NCI-H69 (cell line): ENCODE data around the gene RBM14.
"Not testable (repeated sequence)": the region's sequence is repeated elsewhere in the genome, so short reads cannot be mapped to it uniquely, and the experiment has no call there.

Source experiments
- DNase-seq: peaks from one replicate; lab custom pipeline; 2025; lab: John Stamatoyannopoulos, UW

Gene RBM14

DNA sequence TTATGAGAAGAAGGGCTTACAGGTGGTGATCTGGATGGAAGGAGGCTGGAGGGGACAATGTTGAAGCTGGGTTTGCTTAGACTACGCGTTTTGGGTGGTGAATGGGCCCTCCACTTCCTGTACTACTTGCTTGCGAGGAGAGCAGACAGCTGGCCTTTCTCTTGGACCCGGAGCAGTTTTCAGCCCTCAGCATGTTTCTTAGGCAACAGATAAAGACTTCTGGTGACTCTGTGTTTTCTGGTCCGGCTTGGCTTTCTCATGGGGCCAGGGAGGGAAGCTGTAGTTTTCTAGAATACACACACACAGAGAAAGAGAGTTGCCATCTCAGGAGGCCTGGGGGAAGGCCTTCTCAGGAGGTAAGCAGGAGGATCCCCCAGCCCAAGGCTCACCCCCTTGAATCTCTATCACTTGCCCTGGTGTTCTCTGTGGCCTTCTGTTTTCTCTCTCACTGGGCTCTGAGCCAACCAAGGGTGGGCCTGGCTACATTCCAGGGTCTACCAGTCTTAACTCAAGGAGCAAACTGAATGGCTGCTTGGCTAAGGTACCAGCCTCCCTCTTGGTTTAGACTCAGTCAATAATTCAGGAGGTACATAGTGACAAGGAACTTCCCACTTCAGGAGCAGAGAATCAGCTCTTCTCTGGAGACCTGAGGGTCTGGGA is 21.1 kb upstream of the RBM14 start:
- DNase-seq = peak; percentile 47

- no peak for DNase-seq
These were observed 17.4 kb upstream of the RBM14 start for GRCh38 chr11:66598993-66599392.

GRCh38 chr11:66600219-66600618 is 16.2 kb upstream of the RBM14 start:
- DNase-seq = no peak

GRCh38 chr11:66600631-66601233 is 15.7 kb upstream of the RBM14 start:
- no peak for DNase-seq

- no peak for DNase-seq
These were observed 13.4 kb upstream of the RBM14 start for GRCh38 chr11:66603072-66603471.

- DNase-seq = no peak
These were observed 12.3 kb upstream of the RBM14 start for GRCh38 chr11:66604155-66604554.

DNA sequence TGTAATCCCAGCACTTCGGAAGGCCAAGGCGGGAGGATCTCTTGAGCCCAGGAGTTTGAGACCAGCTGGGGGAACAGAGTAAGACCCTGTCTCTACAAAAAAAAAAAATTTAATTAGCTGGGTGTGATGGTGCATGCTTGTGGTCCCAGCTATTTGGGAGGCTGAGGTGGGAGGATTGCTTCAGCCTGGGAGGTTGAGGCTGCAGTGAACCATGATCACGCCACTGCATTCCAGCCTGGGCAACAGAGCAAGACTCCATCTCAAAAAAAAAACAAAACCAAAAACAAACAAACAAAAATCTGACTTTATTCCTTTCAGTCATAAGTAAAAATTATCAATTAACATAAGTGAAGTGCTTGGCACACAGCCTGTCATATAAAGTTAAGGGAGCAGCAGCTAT is 9.8 kb upstream of the RBM14 start:
- not testable (repeated sequence) for DNase-seq

DNA sequence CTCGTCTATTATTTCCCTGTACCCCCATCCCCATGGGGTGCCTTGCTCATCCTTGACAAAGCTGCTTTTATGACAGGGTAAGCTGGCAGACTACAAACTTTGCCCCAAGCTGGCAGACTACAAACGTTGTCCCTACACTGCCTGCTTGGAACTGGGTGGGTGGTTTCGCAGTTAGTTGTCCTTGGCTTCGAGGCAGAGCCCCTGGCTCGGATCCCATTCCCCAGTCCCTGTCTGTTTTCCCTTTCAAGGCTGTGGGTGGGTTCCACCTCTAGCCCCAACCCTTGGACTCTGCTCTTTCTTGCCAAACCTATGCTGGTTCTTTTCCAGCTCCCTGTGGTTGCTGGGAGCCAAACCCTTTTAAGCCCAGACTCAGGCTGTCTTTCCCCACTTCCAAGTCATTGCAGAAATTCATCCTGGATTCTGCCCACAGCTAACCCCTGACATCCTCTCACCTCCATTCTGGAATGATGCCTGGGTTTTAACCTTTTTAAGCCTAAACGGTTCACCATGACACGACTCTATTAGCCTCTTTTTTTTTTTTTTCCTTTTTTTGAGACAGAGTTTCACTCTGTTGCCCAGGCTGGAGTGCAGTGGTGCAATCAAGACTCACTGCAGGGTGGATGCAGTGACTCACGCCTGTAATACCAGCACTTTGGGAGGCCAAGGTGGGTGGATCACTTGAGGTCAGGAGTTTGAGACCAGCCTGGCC is 9.2 kb upstream of the RBM14 start:
- no peak for DNase-seq

GRCh38 chr11:66609721-66610617 is 6.5 kb upstream of the RBM14 start:
- DNase-seq = no peak

DNA sequence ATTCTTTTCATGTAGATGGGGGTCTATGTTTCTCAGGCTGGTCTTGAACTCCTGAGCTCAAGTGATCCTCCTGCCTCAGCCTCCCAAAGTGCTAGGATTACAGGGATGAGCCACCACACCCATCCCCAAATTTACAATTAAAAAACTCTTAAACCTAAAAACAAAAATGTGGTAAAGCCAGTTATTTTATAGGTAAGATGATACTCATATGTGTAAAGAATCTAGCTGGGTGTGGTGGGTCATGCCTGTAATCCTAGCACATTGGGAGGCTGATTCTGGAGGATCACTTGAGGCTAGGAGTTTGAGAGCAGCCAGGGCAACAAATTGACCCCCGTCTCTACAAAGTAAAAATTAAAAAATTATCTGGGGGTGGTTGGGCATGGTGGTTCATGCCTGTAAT is 4.0 kb upstream of the RBM14 start:
- no peak for DNase-seq

GRCh38 chr11:66614073-66614472 is 2.4 kb upstream of the RBM14 start:
- no peak for DNase-seq

GRCh38 chr11:66617155-66617834 is 865 bp downstream of the RBM14 start:
- DNase-seq = no peak

DNA sequence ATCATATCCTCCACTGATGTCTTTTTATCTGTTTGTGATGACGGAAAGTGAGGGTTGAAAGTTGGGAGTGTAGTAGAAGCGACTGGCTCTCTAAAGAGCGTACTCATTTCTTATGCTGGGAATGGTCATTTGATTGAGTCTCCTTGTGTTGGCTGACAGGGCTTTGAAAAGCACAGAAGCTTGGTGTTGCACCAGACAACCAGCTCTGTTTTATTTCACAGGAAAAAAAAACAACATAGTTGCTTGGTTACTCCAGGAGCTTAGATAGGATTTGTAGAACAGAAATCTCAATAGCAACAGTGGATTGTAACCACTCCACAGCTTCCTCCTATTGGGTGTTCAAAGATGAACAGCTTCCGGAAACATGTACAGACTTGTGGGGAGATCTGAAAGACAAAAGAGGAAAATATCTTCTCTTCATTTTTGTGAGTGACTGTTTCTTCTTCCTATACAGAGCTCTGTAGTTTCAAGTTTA is 2.7 kb downstream of the RBM14 start:
- DNase-seq = no peak

DNA sequence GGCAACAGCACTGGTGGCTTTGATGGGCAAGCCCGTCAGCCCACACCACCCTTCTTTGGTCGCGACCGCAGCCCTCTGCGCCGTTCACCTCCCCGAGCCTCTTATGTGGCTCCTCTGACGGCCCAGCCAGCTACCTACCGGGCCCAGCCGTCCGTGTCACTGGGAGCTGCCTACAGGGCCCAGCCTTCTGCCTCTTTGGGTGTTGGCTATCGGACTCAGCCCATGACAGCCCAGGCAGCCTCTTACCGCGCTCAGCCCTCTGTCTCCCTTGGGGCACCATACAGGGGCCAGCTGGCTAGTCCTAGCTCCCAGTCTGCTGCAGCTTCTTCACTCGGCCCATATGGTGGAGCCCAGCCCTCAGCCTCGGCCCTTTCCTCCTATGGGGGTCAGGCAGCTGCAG is 8.0 kb downstream of the RBM14 start:
- no peak for DNase-seq

GRCh38 chr11:66625041-66625751 is 8.8 kb downstream of the RBM14 start:
- no peak for DNase-seq

DNA sequence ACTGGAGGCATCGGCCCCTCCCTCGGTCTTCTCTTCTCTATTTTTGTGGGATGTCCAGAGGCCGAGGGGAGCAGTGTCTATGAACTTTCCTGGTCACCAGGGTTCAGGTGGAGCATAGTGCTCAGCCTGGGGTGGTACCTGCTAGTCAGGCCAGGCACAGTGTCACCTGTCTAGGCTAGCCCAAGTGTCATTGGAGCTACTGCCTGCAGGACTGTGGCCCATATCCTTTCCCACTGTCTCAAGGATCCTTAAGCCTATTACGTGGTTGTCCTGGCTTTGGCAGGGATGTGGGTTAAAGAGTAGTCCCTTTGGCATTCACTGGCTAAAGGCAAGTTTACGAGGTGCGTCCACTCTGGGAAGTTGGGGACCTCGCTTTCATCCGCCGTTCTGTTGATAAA is 9.3 kb downstream of the RBM14 start:
- DNase-seq = no peak

- no peak for DNase-seq
These were observed 10.0 kb downstream of the RBM14 start for GRCh38 chr11:66626382-66626781.

- no peak for DNase-seq
These were observed 10.5 kb downstream of the RBM14 start for GRCh38 chr11:66626926-66627325.

DNA sequence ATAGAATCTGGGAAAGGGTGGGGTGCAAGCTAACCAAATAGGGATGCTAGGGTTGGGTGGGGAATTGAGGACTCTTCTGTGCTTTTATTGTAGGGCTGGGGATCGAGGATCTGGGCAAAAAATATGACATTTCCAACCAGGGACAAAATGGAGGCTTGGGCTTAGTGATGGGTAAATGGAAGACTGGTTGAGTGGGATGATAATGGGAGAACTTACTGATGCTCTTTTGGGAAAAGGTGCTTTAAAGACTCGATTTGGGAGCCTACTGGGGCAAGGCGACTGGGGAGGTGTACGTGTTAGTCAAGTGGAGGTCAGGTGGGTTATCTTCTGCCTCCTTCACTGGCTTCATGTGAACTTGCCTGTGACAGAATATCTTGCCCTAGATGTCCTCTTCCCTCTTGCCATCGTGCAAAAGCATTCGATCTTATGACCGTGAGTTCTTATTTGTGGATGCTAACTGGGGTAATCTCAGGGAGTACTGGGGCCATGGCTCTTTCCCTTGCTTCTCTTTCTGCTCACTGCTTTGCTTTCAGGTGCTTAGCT is 11.7 kb downstream of the RBM14 start:
- DNase-seq = no peak

- DNase-seq = no peak
These were observed 12.9 kb downstream of the RBM14 start for GRCh38 chr11:66629356-66629755.

GRCh38 chr11:66631883-66632282 is 15.5 kb downstream of the RBM14 start:
- DNase-seq = no peak
